OCI-LY1 (cell line): ENCODE measurements around the gene TAOK1.

Experiments used
- H2AFZ ChIP-seq: fragments of 200-600 bp; sonication (generic), shearing (Covaris generic); 2 replicates; pipeline ENCODE4 v1.6.0; 2014; ENCODE audit warnings: antibody characterized with exemption, mild to moderate bottlenecking, low read length
- H3F3A ChIP-seq: fragments of 200-600 bp; sonication (generic), shearing (Covaris generic); 2 replicates; pipeline ENCODE4 v1.6.0; 2014; ENCODE audit warnings: mild to moderate bottlenecking, antibody characterized with exemption, low read length, moderate library complexity; ENCODE audit not compliant: insufficient read depth
- H3K27ac ChIP-seq: fragments of 200-600 bp; sonication (generic); 2 replicates; pipeline ENCODE4 v1.5.1; 2014; ENCODE audit warnings: low read length, mixed run types, mild to moderate bottlenecking, low read depth; ENCODE audit not compliant: poor library complexity, severe bottlenecking
- H3K27me3 ChIP-seq: fragments of 200-600 bp; sonication (generic); 2 replicates; pipeline ENCODE4 v1.6.0; 2014; ENCODE audit warnings: antibody characterized with exemption, mild to moderate bottlenecking, low read length, moderate library complexity; ENCODE audit not compliant: insufficient read depth
- H3K36me3 ChIP-seq: fragments of 200-600 bp; sonication (generic); 2 replicates; pipeline ENCODE4 v1.6.1; 2014; ENCODE audit warnings: mild to moderate bottlenecking, antibody characterized with exemption, low read length, moderate library complexity, mixed read lengths; ENCODE audit not compliant: insufficient read depth
- H3K4me1 ChIP-seq: fragments of 200-600 bp; sonication (generic); 2 replicates; pipeline ENCODE4 v1.5.1; 2014; ENCODE audit warnings: mild to moderate bottlenecking, low read length, moderate library complexity; ENCODE audit not compliant: insufficient read depth, severe bottlenecking
- H3K4me2 ChIP-seq: fragments of 200-600 bp; sonication (generic), shearing (Covaris generic); 2 replicates; pipeline ENCODE4 v1.6.1; 2014; ENCODE audit warnings: low read length
- H3K4me3 ChIP-seq: fragments of 200-600 bp; sonication (generic); 2 replicates; pipeline ENCODE4 v1.5.1; 2014; ENCODE audit warnings: low read length, low read depth, mild to moderate bottlenecking, mixed read lengths; ENCODE audit not compliant: poor library complexity, severe bottlenecking
- H3K79me2 ChIP-seq: fragments of 200-600 bp; shearing (Covaris generic); 2 replicates; pipeline ENCODE4 v1.6.1; 2016; ENCODE audit warnings: mixed run types, low read length, mixed read lengths; ENCODE audit not compliant: insufficient read depth
- H3K9ac ChIP-seq: fragments of 200-600 bp; sonication (generic), shearing (Covaris generic); 2 replicates; pipeline ENCODE4 v1.6.1; 2014; ENCODE audit warnings: mild to moderate bottlenecking, low read length, mixed read lengths
- H3K9me2 ChIP-seq: fragments of 200-600 bp; sonication (generic), shearing (Covaris generic); 2 replicates; pipeline ENCODE4 v1.6.1; 2014; ENCODE audit warnings: low read depth, mild to moderate bottlenecking, low read length, mixed read lengths
- H3K9me3 ChIP-seq: fragments of 200-600 bp; shearing (Covaris generic); 2 replicates; pipeline ENCODE4 v1.6.1; 2014; ENCODE audit warnings: low read length, mixed read lengths
- H4K20me1 ChIP-seq: fragments of 200-600 bp; sonication (generic), shearing (Covaris generic); 2 replicates; pipeline ENCODE4 v1.6.0; 2016; ENCODE audit warnings: mild to moderate bottlenecking, low read length; ENCODE audit not compliant: insufficient read depth
- EZH2 ChIP-seq: fragments of 200-600 bp; sonication (generic), shearing (Covaris generic); IDR thresholded peaks from 2 replicates; pipeline ENCODE4 v1.8.0; 2017; ENCODE audit warnings: borderline replicate concordance, mixed run types, mild to moderate bottlenecking, antibody characterized with exemption, low read length, moderate library complexity, mixed read lengths
- TF ChIP-seq, protein P1 (sequence below): fragments of 200-600 bp; sonication (generic), shearing (Covaris generic); IDR thresholded peaks from 2 replicates; pipeline ENCODE4 v1.5.1; 2017; ENCODE audit warnings: mild to moderate bottlenecking, antibody characterized with exemption, low read length, moderate library complexity, mixed read lengths

The TAOK1 gene

DNA sequence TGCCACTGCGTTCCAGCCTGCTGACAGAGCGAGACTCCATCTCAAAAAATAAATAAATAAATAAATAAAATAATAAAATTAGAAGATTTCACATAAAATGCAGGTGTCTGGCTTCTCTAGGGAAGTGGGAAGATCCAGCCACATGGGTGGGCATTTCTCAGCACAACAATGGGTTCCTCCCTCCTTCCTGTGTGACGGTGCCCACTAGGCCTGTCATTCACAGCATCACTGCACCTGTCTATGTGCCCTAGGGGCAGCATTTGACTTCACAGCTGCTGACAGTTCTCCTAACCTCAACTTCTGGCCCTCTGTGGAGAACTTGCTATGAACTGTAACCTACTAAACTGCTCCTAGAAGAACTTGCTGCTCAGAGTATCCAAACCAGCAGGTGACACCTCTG is 173.7 kb downstream of the TAOK1 start:
- Histone ChIP-seq H3K4me2 (no peak overlapping the region), H3F3A (no peaks in the 10 kb centered on the region), H3K9me3 (no peaks in the 10 kb centered on the region), H2AFZ (no peak overlapping the region), H3K79me2 (no peaks in the 10 kb centered on the region), H3K27me3 (no peaks in the 10 kb centered on the region), H3K4me1 (peaks cover 50% of the 10 kb centered on the region), H3K9ac (no peak overlapping the region), H3K27ac (no peak overlapping the region), H3K36me3 (no peaks in the 10 kb centered on the region), H4K20me1 (no peaks in the 10 kb centered on the region), H3K9me2 (no peaks in the 10 kb centered on the region), H3K4me3 (no peak overlapping the region)
- TF ChIP-seq EZH2: no peak
- TF ChIP-seq, protein P1, sequence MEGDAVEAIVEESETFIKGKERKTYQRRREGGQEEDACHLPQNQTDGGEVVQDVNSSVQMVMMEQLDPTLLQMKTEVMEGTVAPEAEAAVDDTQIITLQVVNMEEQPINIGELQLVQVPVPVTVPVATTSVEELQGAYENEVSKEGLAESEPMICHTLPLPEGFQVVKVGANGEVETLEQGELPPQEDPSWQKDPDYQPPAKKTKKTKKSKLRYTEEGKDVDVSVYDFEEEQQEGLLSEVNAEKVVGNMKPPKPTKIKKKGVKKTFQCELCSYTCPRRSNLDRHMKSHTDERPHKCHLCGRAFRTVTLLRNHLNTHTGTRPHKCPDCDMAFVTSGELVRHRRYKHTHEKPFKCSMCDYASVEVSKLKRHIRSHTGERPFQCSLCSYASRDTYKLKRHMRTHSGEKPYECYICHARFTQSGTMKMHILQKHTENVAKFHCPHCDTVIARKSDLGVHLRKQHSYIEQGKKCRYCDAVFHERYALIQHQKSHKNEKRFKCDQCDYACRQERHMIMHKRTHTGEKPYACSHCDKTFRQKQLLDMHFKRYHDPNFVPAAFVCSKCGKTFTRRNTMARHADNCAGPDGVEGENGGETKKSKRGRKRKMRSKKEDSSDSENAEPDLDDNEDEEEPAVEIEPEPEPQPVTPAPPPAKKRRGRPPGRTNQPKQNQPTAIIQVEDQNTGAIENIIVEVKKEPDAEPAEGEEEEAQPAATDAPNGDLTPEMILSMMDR: no peak

DNA sequence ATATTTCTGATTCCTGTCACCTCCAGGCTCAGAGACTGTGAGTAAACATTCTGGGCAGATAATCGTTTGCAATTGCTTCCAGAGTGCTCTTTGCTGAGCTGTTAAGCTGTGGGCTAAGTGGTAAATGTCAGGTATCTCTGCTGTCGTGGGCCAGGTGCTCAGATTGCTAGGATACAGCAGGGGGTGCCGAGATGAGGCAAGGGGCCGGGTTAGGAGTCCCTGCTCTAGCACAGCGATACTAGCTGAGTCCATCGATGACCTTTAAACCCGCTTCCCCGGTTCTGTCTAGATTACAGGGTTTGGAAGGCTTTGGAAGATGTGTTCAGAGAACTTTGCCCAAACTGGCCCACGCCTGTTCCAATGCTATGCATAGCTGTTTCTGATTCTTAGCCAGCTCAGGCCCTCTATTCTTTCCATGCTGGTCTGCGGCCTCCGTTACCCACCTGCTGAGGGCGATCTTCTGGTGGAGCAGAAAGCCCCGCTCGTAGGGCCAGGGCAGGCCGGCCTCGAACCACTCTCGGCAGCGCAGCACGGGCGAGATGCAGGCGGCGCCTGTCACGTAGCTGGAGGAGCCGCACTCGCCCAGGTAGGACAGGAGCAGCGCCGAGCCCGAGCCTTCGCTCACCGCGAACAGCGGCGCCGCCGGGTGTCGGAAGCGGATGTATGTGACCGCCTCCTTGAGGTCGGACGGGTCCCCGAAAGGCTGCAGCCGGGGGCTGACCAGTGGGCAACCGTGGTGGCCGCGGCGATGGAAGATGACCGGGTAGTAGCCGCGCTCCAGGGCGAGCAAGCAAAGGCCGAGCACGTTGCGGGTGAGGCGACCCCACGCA is 175.7 kb downstream of the TAOK1 start:
- Histone ChIP-seq H3K9me2 (no peaks in the 10 kb centered on the region), H3K4me2 (peak overlapping the region; percentile 98), H3K79me2 (no peaks in the 10 kb centered on the region), H3K27ac (no peak overlapping the region), H3K27me3 (no peaks in the 10 kb centered on the region), H3K9me3 (no peaks in the 10 kb centered on the region), H3F3A (no peaks in the 10 kb centered on the region), H2AFZ (no peak overlapping the region), H3K9ac (peak overlapping the region; percentile 51; the same call in 1 of the 2 replicates), H3K4me1 (peaks cover 42% of the 10 kb centered on the region), H3K4me3 (peak overlapping the region; percentile 84), H3K36me3 (no peaks in the 10 kb centered on the region), H4K20me1 (no peaks in the 10 kb centered on the region)
- TF ChIP-seq, protein P1: peak; percentile 43; the same call in 1 of the 2 replicates
- TF ChIP-seq EZH2: no peak

DNA sequence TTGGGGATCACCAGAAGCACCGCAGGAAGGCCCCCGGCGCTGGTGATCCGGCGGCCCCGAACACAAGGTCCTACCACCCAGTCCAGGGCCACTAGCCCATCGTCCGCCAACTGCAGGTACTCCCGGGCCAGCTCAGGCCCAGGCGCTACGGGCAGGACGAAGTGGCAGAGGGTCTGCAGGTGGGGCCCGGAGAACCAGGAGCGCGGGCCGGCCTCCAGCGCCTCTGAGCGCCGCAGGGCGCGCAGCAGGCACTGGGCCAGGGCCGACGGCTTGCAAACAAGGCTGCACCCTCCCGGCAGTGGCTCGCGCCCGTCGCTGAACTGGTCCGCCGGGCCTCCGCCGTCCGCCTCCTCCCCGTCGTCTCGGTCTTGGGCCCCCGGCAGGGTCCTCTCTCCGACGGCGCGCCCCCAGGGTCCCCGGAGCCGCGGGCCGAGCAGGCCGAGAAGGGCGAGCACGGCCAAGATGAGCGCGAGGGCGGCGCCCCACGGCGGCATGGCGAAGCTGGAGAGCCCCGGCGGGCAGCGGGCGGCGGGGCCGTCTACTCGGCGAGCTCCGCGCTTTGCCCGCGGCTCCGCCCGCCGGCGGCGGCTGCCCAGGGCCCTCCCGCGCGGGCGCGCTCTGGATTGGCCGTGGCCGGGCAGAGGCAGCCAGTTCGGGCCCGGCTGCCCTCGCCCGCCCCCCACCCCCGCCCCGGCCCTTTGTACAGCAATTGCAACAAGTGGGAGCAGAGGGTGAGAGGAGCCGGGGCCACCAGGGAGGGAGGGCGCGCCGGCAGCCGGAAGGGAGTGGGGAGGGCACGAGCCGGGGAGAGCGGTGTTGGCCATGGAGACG is 176.5 kb downstream of the TAOK1 start, which contains the start of gene ABHD15:
TSS of gene ABHD15 (minus strand) at position 565 of the 831 bp plus-strand sequence. CDS start at position 494, 71 bp downstream.
- Histone ChIP-seq H4K20me1 (no peaks in the 10 kb centered on the region), H3K36me3 (no peaks in the 10 kb centered on the region), H3K9me2 (no peaks in the 10 kb centered on the region), H3K4me2 (peak within 1 kb of the TSS; percentile 98), H3F3A (no peaks in the 10 kb centered on the region), H3K9me3 (no peaks in the 10 kb centered on the region), H3K4me3 (peak within 1 kb of the TSS; percentile 84), H2AFZ (no peak within 1 kb of the TSS), H3K4me1 (peaks cover 37% of the 10 kb centered on the region), H3K27me3 (no peaks in the 10 kb centered on the region), H3K9ac (peak within 1 kb of the TSS; percentile 88), H3K79me2 (no peaks in the 10 kb centered on the region), H3K27ac (no peak within 1 kb of the TSS)
- TF ChIP-seq, protein P1: no peak
- TF ChIP-seq EZH2: no peak
